Stimulated activated CD8-positive, alpha-beta memory T cell treated with anti-CD3 and anti-CD28 coated beads, Interleukin-7, amount 100 ng/mL, for 1 hour (primary cell): ENCODE data around the gene ZNF862.
"Not testable (repeated sequence)": the region's sequence is repeated elsewhere in the genome, so short reads cannot be mapped to it uniquely, and the experiment has no call there.

Experiments used
- DNase-seq, 2 donors: peaks; one replicate each; pipeline ENCODE4 v3.0.0-alpha.2; 2020; ENCODE audit warnings: low read depth in 2 of 2

ZNF862 gene

GRCh38 chr7:149879766-149880637 lies 41.8 kb downstream of the ZNF862 start:
- DNase-seq = no peak

- DNase-seq = no peak
Observed at GRCh38 chr7:149880638-149881311, 42.6 kb downstream of the ZNF862 start.

GRCh38 chr7:149881328-149882247 lies 43.4 kb downstream of the ZNF862 start:
- DNase-seq = no peak

- no peak for DNase-seq
Observed at GRCh38 chr7:149882248-149883047, 44.3 kb downstream of the ZNF862 start.

- no peak for DNase-seq
Observed at GRCh38 chr7:149883048-149883438, 44.9 kb downstream of the ZNF862 start.

GRCh38 chr7:149883452-149883861 lies 45.3 kb downstream of the ZNF862 start:
- DNase-seq = no peak

- no peak for DNase-seq
Observed at GRCh38 chr7:149884016-149884415, 45.8 kb downstream of the ZNF862 start.

- no peak for DNase-seq
Observed at GRCh38 chr7:149884541-149884940, 46.4 kb downstream of the ZNF862 start.

- DNase-seq = no peak
Observed at GRCh38 chr7:149885191-149886017, 47.2 kb downstream of the ZNF862 start.

- no peak for DNase-seq
Observed at GRCh38 chr7:149886018-149886415, 47.8 kb downstream of the ZNF862 start.

GRCh38 chr7:149887311-149887710 lies 49.1 kb downstream of the ZNF862 start:
- no peak for DNase-seq

- DNase-seq = not testable (repeated sequence)
Observed at GRCh38 chr7:149890715-149891114, 52.5 kb downstream of the ZNF862 start.

GRCh38 chr7:149894957-149895356 lies 56.8 kb downstream of the ZNF862 start:
- not testable (repeated sequence) for DNase-seq

GRCh38 chr7:149907776-149908376 lies 69.7 kb downstream of the ZNF862 start:
- DNase-seq = not testable (repeated sequence)

- DNase-seq = not testable (repeated sequence)
Observed at GRCh38 chr7:149910219-149910618, 72.0 kb downstream of the ZNF862 start.

- DNase-seq = not testable (repeated sequence)
Observed at GRCh38 chr7:149912126-149912525, 74.0 kb downstream of the ZNF862 start.
